ENCODE data around the gene LUZP1.

Gene LUZP1

DNA sequence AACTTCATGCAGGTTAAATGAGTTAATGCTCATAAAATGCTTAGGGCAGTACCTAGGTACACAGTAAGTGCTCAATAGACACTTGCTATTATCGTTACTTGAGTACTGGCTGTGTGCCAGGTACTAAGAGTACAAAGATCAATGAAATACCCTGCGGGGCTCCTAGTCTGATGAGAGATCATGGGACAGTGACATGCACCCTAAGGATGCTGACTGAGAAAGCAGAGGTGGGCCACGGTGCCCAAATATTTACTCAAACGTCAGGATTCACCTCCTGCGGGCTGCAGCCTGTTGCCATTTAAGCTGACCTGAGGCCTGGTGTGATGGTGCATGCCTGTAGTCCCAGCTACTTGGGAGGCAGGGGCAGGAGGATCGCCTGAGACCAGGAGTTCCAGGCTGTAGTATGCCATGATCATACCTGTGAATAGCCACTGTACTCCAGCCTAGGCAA lies 19.8 kb upstream of the LUZP1 start:
- no peak for DNase-seq

DNA sequence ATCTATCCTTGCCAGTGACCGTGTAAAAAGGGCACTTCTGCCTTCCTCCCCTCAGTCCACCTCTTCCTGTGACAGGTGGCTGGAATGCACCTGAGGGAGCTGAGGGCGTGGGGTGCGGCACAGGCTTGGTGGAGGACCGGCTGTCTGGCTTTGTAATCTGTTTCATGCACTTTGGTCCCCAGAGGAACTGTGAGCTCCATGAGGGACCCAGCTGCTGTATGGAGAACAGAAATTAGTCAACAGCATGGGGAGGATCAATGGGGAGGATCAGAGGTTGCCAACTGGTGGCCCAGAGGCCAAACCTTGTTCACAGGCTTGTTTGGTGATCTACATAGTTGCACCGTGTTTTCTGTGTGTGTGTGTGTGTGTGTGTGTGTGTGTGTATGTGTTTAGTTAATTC lies 19.0 kb upstream of the LUZP1 start:
- DNase-seq = no peak

DNA sequence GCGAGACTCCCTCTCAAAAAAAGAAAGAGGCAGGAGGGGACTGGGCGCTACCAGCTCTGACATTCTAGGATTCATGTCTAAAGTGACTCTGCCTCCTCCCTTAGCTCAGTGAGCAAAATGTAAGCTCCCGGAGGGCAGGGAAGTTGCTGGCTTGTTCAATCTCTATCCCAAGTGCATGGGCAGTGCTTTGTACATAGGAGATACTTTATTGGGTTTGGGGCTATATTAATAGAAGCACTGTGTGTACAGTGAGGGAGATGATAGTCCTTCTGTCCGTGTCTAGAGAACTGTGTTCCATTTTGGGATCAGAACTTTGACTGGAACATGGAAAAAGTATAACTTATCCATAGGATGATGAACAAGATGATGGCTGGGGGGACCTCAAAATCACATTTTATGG lies 16.7 kb upstream of the LUZP1 start:
- no peak for DNase-seq

DNA sequence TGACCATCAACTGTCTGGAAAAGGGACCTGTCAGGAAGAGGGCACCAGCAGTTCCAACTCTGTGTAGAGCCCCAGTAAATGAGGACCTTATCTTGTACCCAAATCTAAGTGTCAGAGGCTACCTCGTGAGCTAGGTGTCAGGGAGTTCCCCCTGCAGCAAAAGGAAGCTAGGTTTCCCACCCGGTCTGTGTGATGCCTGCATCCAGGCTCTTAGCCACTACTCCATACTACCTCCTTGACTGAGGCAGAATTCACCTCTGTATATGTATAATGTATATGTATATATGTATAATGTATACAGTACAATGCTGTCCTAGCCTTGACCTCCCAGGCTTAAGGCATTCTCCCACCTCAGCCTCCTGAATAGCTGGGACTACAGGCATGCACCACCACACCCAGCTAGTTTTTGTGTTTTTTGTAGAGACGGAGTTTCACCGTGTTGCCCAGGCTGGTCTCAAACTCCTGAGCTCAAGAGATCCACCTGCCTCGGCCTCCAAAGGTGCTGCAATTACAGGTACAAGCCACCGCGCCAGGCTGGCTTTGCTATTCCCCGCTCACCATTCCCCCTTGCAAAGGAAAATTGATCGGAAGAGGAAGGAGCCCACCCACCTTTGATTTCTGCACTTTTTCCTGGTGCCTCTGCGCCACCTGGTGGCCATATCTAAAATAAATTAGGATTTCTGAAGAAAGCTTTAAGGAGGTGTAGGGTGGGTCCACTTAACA lies 15.7 kb upstream of the LUZP1 start:
- peak; percentile 12 to 14 for DNase-seq

DNA sequence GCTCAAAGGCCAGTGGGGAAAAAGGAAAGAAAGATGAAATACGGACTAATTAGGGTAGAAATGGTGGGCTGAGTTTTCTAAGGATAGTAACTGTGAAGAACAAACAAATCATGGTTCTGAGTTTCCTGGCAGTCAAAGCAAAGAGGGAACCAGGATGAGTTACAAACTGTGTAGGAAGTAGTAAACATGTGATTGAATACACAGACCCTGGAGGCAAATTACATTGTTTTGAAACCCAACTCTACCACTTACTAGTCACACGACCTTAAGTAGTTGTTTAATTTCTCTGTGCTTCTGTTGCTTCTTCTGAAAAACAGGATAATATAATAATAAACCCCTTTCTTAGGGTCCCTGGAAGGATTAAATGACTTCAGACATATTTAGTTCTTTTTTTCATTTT lies 11.2 kb upstream of the LUZP1 start:
- no peak for DNase-seq

DNA sequence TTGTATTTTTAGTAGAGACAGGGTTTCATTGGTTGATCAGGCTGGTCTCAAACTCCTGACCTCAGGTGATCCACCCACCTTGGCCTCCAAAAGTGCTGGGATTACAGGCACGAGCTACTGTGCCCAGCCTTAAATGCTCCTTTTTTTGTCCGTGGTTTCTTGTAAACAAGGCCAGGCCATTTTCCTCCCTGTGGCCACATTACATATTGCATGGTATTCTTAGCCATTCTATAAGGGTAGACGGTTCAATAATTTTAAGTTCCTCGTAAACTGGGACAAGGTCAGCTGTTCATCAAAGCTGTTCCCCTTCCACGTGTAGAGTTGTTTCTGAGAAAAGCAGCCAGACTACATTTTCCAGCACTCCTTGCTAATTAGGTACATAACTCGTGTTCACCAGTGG lies 10.3 kb upstream of the LUZP1 start:
- DNase-seq = no peak

GRCh38 chr1:23178414-23178813 lies 9.8 kb upstream of the LUZP1 start:
- no peak for DNase-seq

DNA sequence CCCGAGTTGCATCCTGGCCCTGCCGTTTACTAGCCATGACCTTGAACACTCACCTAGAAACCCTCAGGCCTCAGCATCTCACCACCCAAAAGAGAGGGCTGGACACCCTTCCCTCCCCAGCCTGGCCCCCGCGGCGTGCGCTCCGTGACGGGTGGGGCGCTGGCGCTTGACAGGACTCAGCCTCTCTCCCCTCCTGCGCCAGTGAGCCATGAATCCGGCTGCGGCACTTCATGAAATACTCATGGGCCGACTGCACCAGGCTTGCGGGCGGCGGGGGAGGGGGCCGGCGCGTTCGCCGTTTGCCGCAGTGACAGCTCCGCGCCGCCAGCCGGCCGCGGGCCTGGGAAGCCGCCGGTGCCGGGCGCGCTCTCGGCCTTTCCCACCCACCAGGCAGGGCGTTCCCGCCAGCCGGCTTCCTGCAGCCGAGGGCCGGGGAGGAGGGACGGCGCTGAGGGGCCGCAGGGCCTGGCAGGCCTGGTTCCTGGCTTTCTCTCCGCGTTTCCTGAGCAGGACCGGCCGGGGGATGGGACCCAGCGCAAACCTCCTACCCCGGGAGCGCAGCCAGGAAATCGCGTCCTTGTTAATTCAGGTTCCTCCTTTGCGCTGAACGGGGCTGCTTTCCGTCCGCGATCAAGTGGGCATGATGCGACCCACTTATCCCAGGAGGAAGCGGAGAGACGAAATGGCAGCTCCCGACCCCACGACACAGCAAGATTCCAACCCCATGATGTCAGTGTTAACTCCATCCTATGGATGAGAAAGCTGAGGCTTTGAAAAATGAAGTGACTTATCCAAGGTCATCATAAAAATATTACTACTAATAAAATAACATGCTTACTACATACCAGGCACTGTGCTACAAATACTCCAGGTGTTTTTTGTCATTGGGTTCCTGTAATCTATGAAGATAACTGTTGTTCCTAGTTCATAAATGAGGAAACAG lies 9.1 kb upstream of the LUZP1 start:
- peak; percentile 37 to 51 for DNase-seq

DNA sequence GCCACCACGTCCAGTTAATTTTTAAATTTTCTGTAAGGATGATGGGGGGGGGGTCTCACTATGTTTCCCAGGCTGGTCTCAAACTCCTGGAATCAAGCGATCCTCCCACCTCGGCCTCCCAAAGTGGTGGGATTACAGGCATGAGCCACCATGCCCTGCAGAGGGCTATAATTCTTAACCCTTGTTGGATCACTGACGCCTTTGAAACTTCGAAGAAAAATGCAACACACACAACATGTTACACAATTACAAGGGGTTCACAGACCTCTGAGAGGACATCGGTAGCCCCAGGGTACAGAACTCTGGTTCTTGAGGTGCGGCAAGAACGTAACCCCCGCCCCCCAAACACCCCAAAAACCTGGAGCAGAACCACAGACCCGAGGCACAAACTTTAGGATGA lies 8.4 kb upstream of the LUZP1 start:
- no peak for DNase-seq

GRCh38 chr1:23174426-23175110 lies 5.9 kb upstream of the LUZP1 start:
- DNase-seq = no peak

- no peak for DNase-seq
These were observed 2.6 kb upstream of the LUZP1 start for GRCh38 chr1:23171181-23171755.

- no peak for DNase-seq
These were observed 1.2 kb upstream of the LUZP1 start for GRCh38 chr1:23169727-23170335.

- DNase-seq = no peak
These were observed 529 bp upstream of the LUZP1 start for GRCh38 chr1:23169195-23169575.

GRCh38 chr1:23168079-23168444 lies 594 bp downstream of the LUZP1 start:
- peak in 1 of 2 experiments; percentile 35 for DNase-seq

- peak; percentile 13 to 25 for DNase-seq
These were observed 1.1 kb downstream of the LUZP1 start for GRCh38 chr1:23167353-23168078.

- no peak for DNase-seq
These were observed 1.8 kb downstream of the LUZP1 start for GRCh38 chr1:23166854-23167253.

DNA sequence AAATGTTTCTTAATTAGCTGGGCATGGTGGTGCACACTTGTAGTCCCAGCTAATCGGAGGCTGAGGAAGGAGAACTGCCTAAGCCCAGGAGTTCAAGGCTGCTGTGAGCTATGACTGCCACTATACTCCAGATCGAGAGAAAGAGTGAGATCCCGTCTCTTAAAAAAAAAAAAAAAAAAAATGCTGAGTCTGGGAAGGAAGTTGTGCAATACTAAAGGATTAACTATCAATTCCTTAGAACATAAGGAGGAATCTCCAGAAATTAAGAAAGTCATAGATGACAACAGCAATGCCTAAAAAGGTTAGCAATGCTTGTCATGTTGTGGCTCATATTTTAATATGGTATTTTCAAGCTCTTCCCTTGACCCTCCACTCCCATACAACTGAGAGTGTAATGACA lies 5.3 kb downstream of the LUZP1 start:
- DNase-seq = no peak

- DNase-seq = no peak
These were observed 8.4 kb downstream of the LUZP1 start for GRCh38 chr1:23159963-23160877.

GRCh38 chr1:23156940-23157339 lies 11.7 kb downstream of the LUZP1 start:
- DNase-seq = no peak

- no peak for DNase-seq
These were observed 15.5 kb downstream of the LUZP1 start for GRCh38 chr1:23152966-23153684.
